SK-N-SH (cell line): ENCODE measurements around the gene ZNF646. TPM values are rescaled to one million over a fixed set of nuclear protein-coding genes. Genes with fewer than 3 reads are reported as not detected.

Source experiments
- CTCF ChIA-PET: fragments of 300-600, 350-600 bp; formaldehyde crosslinking; extraction: SDS; loops from one replicate; lab custom pipeline; 2021; lab: Yijun Ruan, JAX
- POLR2A ChIA-PET: fragments of 350-600 bp; sonication (Branson Sonifier 250); formaldehyde crosslinking; extraction: SDS; loops from one replicate; lab custom pipeline; 2020; ENCODE audit warnings: antibody characterized with exemption, inconsistent platforms; lab: Yijun Ruan, JAX
- DNase-seq: peaks from one replicate; pipeline ENCODE4 v3.0.0; 2012
- H2AFZ ChIP-seq: fragments of 200-600 bp; sonication (generic); 2 replicates; pipeline ENCODE4 v1.8.1; 2016; ENCODE audit warnings: antibody characterized with exemption, mild to moderate bottlenecking, low read depth
- H3F3A ChIP-seq: fragments of 200-600 bp; sonication (generic); replicated peaks from 2 replicates; pipeline ENCODE3; 2016; ENCODE audit warnings: antibody characterized with exemption, mild to moderate bottlenecking; ENCODE audit not compliant: insufficient read depth
- H3K27ac ChIP-seq, 2 experiments: fragments of 200-500 bp in 1 of 2; fragments of 200-600 bp in 1 of 2; sonication (Bioruptor generic) in 1 of 2; sonication (generic), shearing (Covaris generic) in 1 of 2; 2 replicates each; pipeline versions ENCODE4 v1.5.1 to v1.6.1; 2014 to 2016; ENCODE audit warnings: low read depth in 2 of 2, inconsistent platforms in 1 of 2, low read length in 1 of 2, mild to moderate bottlenecking in 1 of 2, mixed read lengths in 1 of 2
- H3K27me3 ChIP-seq: fragments of 200-600 bp; sonication (generic), shearing (Covaris generic); 2 replicates; pipeline ENCODE4 v1.6.1; 2016; ENCODE audit warnings: mixed run types; ENCODE audit not compliant: insufficient read depth
- H3K36me3 ChIP-seq, 2 experiments: fragments of 200-500 bp in 1 of 2; fragments of 200-600 bp in 1 of 2; sonication (Bioruptor generic) in 1 of 2; sonication (generic) in 1 of 2; replicated peaks in 1 of 2; 2 replicates each; pipeline versions ENCODE3 to v1.5.1; 2014 to 2016; ENCODE audit warnings: low read length in 1 of 2, mild to moderate bottlenecking in 1 of 2; ENCODE audit not compliant: insufficient read depth in 2 of 2, control insufficient read depth in 1 of 2
- H3K4me1 ChIP-seq, 2 experiments: fragments of 200-500 bp in 1 of 2; fragments of 200-600 bp in 1 of 2; sonication (Bioruptor generic) in 1 of 2; sonication (generic), shearing (Covaris generic) in 1 of 2; 2 replicates each; pipeline versions ENCODE4 v1.5.1 to v1.6.1; 2014 to 2016; ENCODE audit warnings: low read depth in 1 of 2, low read length in 1 of 2, mixed run types in 1 of 2; ENCODE audit not compliant: insufficient read depth in 2 of 2, control insufficient read depth in 1 of 2
- H3K4me2 ChIP-seq: fragments of 200-600 bp; sonication (generic), shearing (Covaris generic); 2 replicates; pipeline ENCODE4 v1.6.1; 2017; ENCODE audit warnings: mixed run types
- H3K4me3 ChIP-seq, 2 experiments: fragments of 200-500 bp in 1 of 2; fragments of 200-600 bp in 1 of 2; sonication (Bioruptor generic) in 1 of 2; sonication (generic), shearing (Covaris generic) in 1 of 2; 2 replicates each; pipeline versions ENCODE4 v1.5.1 to v1.8.1; 2014 to 2016; ENCODE audit warnings: low read depth in 2 of 2, inconsistent platforms in 1 of 2, low read length in 1 of 2, mild to moderate bottlenecking in 1 of 2, mixed read lengths in 1 of 2, moderate library complexity in 1 of 2
- H3K79me2 ChIP-seq: fragments of 200-600 bp; sonication (generic); 2 replicates; pipeline ENCODE4 v1.8.1; 2017; ENCODE audit warnings: mild to moderate bottlenecking; ENCODE audit not compliant: insufficient read depth
- H3K9ac ChIP-seq: fragments of 200-600 bp; sonication (generic); 2 replicates; pipeline ENCODE4 v1.6.1; 2017; ENCODE audit warnings: mixed run types
- H3K9me2 ChIP-seq: fragments of 200-600 bp; sonication (generic); 2 replicates; pipeline ENCODE4 v1.6.1; 2017; ENCODE audit warnings: mixed run types
- H3K9me3 ChIP-seq: fragments of 200-600 bp; sonication (generic); 2 replicates; pipeline ENCODE4 v1.6.1; 2017; ENCODE audit warnings: mixed run types, mild to moderate bottlenecking, moderate library complexity
- H4K20me1 ChIP-seq: fragments of 200-600 bp; sonication (generic); 2 replicates; pipeline ENCODE4 v1.6.1; 2017; ENCODE audit warnings: mild to moderate bottlenecking, mixed run types; ENCODE audit not compliant: insufficient read depth
- CHD2 ChIP-seq: fragments of 150-350 bp; IDR thresholded peaks from 2 replicates; pipeline ENCODE4 v1.6.1; 2018; ENCODE audit warnings: low read length; ENCODE audit not compliant: partially characterized antibody
- ELF1 ChIP-seq: IDR thresholded peaks from 2 replicates; pipeline ENCODE4 v1.4.0; 2012
- EZH2phosphoT487 ChIP-seq: fragments of 200-600 bp; sonication (generic); IDR thresholded peaks from 2 replicates; pipeline ENCODE4 v1.6.1; 2017; ENCODE audit warnings: low read depth, mixed run types, mild to moderate bottlenecking, antibody characterized with exemption, moderate library complexity, borderline replicate concordance
- FOXM1 ChIP-seq: IDR thresholded peaks from 2 replicates; pipeline ENCODE4 v1.4.0; 2012; ENCODE audit warnings: low read depth, mild to moderate bottlenecking
- GABPA ChIP-seq: IDR thresholded peaks from 2 replicates; pipeline ENCODE4 v1.4.0; 2012; ENCODE audit warnings: low read depth, mild to moderate bottlenecking
- GATA2 ChIP-seq: sonication (generic); formaldehyde crosslinking; IDR thresholded peaks from 2 replicates; pipeline ENCODE4 v1.5.0; 2020; ENCODE audit warnings: mild to moderate bottlenecking, missing genetic modification reagents
- MAX ChIP-seq: IDR thresholded peaks from 2 replicates; pipeline ENCODE4 v1.4.0; 2012; ENCODE audit warnings: low read depth
- MEF2A ChIP-seq: IDR thresholded peaks from 2 replicates; pipeline ENCODE4 v1.4.0; 2012; ENCODE audit warnings: low read depth, borderline replicate concordance
- RAD21 ChIP-seq: IDR thresholded peaks from 2 replicates; pipeline ENCODE4 v1.6.1; 2012; ENCODE audit warnings: mild to moderate bottlenecking, low read length
- RCOR1 ChIP-seq: fragments of 150-350 bp; IDR thresholded peaks from 2 replicates; pipeline ENCODE4 v1.6.1; 2017; ENCODE audit warnings: antibody characterized with exemption, low read length
- REST ChIP-seq: IDR thresholded peaks from 2 replicates; pipeline ENCODE4 v1.6.1; 2012; ENCODE audit warnings: mild to moderate bottlenecking, low read depth, low read length, moderate library complexity
- RFX5 ChIP-seq: IDR thresholded peaks from 2 replicates; pipeline ENCODE4 v1.6.1; 2012; ENCODE audit warnings: mild to moderate bottlenecking, improper control_type of control experiment, low read length
- SIN3A ChIP-seq: IDR thresholded peaks from 2 replicates; pipeline ENCODE4 v1.6.1; 2012; ENCODE audit warnings: low read depth, mild to moderate bottlenecking, low read length, moderate library complexity, borderline replicate concordance
- SMC3 ChIP-seq: IDR thresholded peaks from 2 replicates; pipeline ENCODE4 v1.6.1; 2012; ENCODE audit warnings: low read depth, low read length, improper control_type of control experiment
- TAF1 ChIP-seq: IDR thresholded peaks from 2 replicates; pipeline ENCODE4 v1.6.1; 2012; ENCODE audit warnings: low read depth, mild to moderate bottlenecking, low read length, moderate library complexity, borderline replicate concordance
- TCF12 ChIP-seq: IDR thresholded peaks from 2 replicates; pipeline ENCODE4 v1.4.0; 2012
- YY1 ChIP-seq: IDR thresholded peaks from 2 replicates; pipeline ENCODE4 v1.4.0; 2012; ENCODE audit warnings: low read depth, mild to moderate bottlenecking
- WGBS: methylation state at CpG from one replicate; pipeline ENCODE4 v1.1.6; 2017; ENCODE audit warnings: low lambda C conversion rate; 5-methylcytosine and 5-hydroxymethylcytosine counted together
- polyA plus RNA-seq, 3 experiments: library from polyadenylated mRNA; depleted of rRNA; stranded (reverse); fragments of >200 nt; gene quantifications; 2 replicates each; pipeline ENCODE4 v1.2.3, GENCODE V29; 2012
- TF ChIP-seq, protein P1 (sequence below): fragments of 150-350 bp; IDR thresholded peaks from 2 replicates; pipeline ENCODE4 v1.6.1; 2017; ENCODE audit warnings: antibody characterized with exemption, low read length, low read depth, borderline replicate concordance
- TF ChIP-seq, protein P2 (sequence below): IDR thresholded peaks from 2 replicates; pipeline ENCODE4 v1.4.0; 2012; ENCODE audit warnings: low read depth, borderline replicate concordance

ZNF646 gene
- polyA plus RNA-seq, 1 of the 3 experiments (the other 2 are of a cell fraction): 3.4 TPM

DNA sequence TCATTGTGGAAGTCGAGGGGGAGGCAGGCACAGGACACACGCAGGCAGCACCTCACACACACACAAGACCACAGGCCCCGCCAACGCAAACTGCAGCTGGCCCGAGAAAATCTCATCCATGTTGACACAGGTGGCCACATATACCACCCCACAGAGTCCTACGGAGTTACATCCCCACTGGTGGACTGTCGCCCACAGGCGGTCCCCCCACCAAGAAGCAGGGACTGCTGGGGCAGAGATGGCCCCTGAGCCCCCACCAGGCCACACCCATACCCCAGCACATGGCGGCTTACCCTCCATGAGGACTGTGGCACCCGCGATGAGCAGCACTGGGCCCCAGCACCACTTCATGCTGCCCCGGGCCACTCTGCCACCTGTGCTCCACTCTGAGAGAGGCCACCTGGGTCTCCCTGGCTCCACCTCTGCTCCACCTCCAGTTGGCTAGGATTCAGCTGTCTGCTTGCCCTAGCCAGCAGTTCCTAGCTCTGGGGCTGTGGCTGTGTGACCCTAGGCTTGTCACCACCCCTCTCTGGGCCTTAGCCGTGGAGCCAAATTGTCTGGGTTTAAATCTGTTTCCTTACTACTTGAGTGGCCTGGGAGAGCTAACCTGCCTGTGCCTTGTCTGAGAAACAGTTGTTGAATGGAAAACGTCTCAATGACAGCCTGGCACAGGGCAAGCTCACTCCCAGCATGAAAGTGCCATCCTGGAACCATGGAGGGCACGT lies 14.4 kb downstream of the ZNF646 start, which contains the start of gene PRSS53:
Gene PRSS53 (minus strand): TSS at position 485 of the 725 bp plus-strand sequence. CDS start 134 bp downstream, at position 351.
- Histone ChIP-seq H3K4me2 (no peak within 1 kb of the TSS), H4K20me1 (peaks cover 7% of the 10 kb centered on the region; the same call in 1 of the 2 replicates), H3F3A (no peaks in the 10 kb centered on the region), H2AFZ (no peak within 1 kb of the TSS), H3K9ac (no peak within 1 kb of the TSS), H3K9me2 (no peaks in the 10 kb centered on the region), H3K4me1 (peaks cover 4 to 16% of the 10 kb centered on the region in 2 experiments; a peak in 2 of 4 replicates), H3K27me3 (no peaks in the 10 kb centered on the region), H3K27ac (no peak within 1 kb of the TSS), H3K79me2 (peaks cover 47% of the 10 kb centered on the region), H3K4me3 (no peak within 1 kb of the TSS), H3K9me3 (no peaks in the 10 kb centered on the region), H3K36me3 (peaks cover 7 to 23% of the 10 kb centered on the region in 2 experiments)
- TF ChIP-seq, protein P1, sequence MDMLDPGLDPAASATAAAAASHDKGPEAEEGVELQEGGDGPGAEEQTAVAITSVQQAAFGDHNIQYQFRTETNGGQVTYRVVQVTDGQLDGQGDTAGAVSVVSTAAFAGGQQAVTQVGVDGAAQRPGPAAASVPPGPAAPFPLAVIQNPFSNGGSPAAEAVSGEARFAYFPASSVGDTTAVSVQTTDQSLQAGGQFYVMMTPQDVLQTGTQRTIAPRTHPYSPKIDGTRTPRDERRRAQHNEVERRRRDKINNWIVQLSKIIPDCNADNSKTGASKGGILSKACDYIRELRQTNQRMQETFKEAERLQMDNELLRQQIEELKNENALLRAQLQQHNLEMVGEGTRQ: no peak
- TF ChIP-seq ELF1: no peak
- TF ChIP-seq TAF1: no peak
- WGBS: 89% methylated on average over 7 of the region's 15 CpGs
- ChIA-PET CTCF (interaction anchor here (0.9 to 1.5 kb wide), 2 partner anchors 16 to 354 kb away, joined by 3 read pairs; partner anchors contain the start of gene ZNF843), POLR2A (interaction anchor here (1.7 kb wide), 1 partner anchor 15 kb away, joined by 3 read pairs; the partner anchor contains the start of genes ZNF646 and ZNF668)
- DNase-seq: no peak

DNA sequence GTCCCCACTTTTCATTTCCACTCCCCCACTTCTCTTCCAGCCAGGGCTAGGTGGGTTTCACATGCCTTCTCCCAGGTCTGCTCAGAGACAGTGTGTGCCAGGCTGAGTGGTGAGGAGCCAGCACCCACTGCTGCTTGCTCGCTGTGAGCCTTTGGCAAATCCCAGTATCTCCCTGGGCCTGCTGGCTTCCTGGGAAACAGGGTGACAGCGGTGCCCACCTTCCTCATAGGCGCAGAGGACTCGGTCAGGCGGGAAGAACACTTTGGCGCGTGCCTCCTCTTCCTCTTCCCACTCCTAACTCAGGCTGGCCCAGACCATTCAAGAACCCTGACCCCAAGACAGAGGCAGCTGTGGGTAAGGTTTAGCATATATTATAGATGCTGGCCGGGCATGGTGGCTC lies 15.0 kb downstream of the ZNF646 start:
- H3K9ac ChIP-seq: no peak overlapping the region
- peaks cover 7 to 17% of the 10 kb centered on the region in 2 experiments for H3K36me3 ChIP-seq
- peaks cover 4 to 16% of the 10 kb centered on the region in 2 experiments; a peak in 2 of 4 replicates for H3K4me1 ChIP-seq
- no peaks in the 10 kb centered on the region for H3F3A ChIP-seq
- H3K27me3 ChIP-seq: no peaks in the 10 kb centered on the region
- DNase-seq: no peak
- CTCF ChIA-PET: interaction anchor here (0.9 to 1.5 kb wide), 2 partner anchors 17 to 353 kb away, joined by 3 read pairs; partner anchors contain the start of gene ZNF843
- peaks cover 7% of the 10 kb centered on the region; the same call in 1 of the 2 replicates for H4K20me1 ChIP-seq
- 97% methylated on average over 8 of the region's 8 CpGs for WGBS
- no peaks in the 10 kb centered on the region for H3K9me3 ChIP-seq
- POLR2A ChIA-PET: interaction anchor here (1.7 kb wide), 1 partner anchor 15 kb away, joined by 3 read pairs; the partner anchor contains the start of genes ZNF646 and ZNF668
- no peak overlapping the region for H3K4me3 ChIP-seq
- no peak overlapping the region for H2AFZ ChIP-seq
- no peaks in the 10 kb centered on the region for H3K9me2 ChIP-seq
- peaks cover 53% of the 10 kb centered on the region for H3K79me2 ChIP-seq
- H3K4me2 ChIP-seq: no peak overlapping the region
- no peak overlapping the region for H3K27ac ChIP-seq
- TF ChIP-seq MAX (no peak), EZH2phosphoT487 (no peak), RAD21 (no peak), GATA2 (CRISPR knock-in tag) (no peak), FOXM1 (no peak), YY1 (no peak), MEF2A (no peak), REST (no peak), SIN3A (no peak), TCF12 (no peak), RFX5 (no peak), CHD2 (no peak), RCOR1 (no peak), GABPA (no peak), SMC3 (no peak)
- TF ChIP-seq, protein P1: no peak
- TF ChIP-seq, protein P2, sequence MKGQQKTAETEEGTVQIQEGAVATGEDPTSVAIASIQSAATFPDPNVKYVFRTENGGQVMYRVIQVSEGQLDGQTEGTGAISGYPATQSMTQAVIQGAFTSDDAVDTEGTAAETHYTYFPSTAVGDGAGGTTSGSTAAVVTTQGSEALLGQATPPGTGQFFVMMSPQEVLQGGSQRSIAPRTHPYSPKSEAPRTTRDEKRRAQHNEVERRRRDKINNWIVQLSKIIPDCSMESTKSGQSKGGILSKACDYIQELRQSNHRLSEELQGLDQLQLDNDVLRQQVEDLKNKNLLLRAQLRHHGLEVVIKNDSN: no peak
